ENCODE results near the gene CBFA2T2. TPM values are rescaled to one million over a fixed set of nuclear protein-coding genes. Genes with fewer than 3 reads are reported as not detected.
"Not testable (repeated sequence)": the region's sequence is repeated elsewhere in the genome, so short reads cannot be mapped to it uniquely, and the experiment has no call there.

CBFA2T2 gene
- total RNA-seq, 1 donor from 2014 or later = 14.1 TPM

DNA sequence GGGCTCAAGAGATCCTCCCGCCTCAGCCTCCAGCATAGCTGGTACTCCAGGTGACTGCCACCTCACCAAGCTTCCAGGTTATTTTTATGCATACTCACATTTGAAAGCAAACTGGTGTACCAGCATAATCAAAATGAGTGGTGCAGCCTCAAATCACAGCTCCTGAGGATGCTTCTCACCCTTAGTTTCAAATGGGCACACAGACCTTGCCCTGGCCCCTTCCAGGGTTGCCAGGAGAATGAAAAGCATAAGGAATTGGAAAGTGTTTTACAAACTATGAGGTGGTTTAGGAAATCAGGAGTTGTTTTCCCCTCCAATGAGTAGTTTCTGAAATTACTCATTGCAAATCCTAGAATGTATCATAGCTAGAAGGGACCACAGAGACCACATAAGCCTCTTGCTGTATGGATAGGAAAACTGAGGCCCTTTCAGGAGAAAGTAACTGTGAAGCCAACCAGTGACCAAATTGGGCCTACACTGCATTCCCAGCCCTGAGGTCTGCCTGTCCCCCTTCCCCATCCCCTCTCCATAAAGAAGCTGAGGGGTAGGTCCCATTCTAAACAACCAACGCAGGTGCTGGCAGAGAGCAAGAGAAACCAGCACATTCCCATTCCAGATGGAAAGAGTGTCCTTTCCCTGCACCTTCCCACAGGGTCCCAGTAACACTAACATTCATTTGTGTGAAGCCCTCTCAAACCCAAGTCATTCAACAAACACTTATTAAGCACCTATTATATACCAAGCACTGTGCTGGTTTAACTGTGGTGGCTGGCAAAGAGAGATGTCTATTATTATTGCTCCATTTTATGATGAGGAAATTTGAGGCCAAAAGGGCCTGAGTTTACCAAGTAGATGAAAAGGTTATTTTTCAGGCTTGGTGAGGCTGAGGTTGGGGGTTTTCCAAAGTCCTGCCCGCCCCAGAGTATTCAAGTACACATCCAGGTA, 198.4 kb downstream of the CBFA2T2 start:
- intact Hi-C loops (cut with micrococcal nuclease) = loop anchor here (2.0 to 5.0 kb wide), 4 partner anchors 43 to 424 kb away; partner anchors contain the start of genes CHMP4B, EIF2S2, RALY and ZNF341

DNA sequence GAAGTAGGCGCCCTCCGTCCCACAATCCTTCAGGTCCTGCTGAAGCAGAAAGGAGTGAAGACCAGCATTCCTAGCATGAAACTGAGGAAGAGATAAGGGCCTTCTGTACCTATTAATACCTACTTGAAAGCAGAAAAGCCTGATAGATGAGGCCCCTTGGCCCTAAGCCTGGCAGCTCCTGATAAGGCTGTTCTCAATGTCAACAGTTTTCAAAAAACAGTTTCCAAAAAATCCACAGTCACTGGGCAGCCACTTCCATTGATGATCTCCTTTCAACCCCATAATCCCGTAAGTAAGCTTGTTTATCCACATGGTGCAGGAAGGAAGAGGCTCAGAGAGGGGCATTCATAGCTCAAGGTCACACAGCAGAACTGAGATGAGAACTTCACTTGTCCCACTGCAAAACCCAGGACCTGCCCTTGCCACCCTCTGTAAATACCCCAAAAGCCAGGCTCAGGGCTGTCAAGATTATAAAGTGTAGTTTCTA, 199.1 kb downstream of the CBFA2T2 start:
- intact Hi-C loops (cut with micrococcal nuclease) = loop anchor here (5.0 kb wide), 2 partner anchors 303 to 423 kb away; partner anchors contain the start of genes EIF2S2 and RALY

DNA sequence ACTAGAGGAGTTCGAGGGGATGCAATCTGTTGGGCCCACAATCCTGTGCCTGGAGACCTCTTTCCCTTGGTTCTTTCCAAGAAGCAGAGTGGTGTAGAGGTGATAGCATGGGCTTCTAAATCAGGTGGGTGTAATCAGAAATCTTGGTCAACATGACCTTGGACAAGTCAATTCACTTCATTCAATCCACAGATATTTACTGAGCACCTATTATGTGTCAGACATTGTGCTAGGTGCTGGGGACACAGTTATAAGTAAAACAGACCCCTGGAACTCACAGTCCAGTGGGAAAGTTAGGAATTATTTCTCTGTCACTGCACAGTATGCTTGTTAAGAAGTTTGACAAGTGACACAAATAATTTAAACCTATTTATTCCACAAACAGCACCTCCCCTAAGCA, 199.6 kb downstream of the CBFA2T2 start:
- intact Hi-C loops (cut with micrococcal nuclease) = loop anchor here (5.0 kb wide), 2 partner anchors 303 to 423 kb away; partner anchors contain the start of genes EIF2S2 and RALY

DNA sequence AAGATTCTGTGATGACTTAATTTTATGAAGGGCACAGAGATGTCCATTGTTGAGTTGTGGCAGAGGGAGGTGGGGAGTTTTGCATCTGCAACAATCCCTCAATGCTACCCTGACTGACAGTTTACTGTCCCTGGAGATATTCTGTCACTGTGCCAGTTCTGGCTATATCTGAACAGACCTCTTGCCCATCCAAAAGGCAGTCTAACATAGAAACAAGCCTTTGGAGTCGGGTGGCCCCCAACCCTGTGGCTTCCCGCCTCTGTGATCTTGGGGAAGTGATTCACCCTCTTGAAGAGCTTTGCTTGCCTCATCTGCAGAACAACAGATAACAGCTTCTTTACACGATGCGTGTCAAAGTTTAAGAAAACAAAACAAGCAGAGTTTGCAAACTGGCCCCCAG, 200.1 kb downstream of the CBFA2T2 start:
- intact Hi-C loops (cut with micrococcal nuclease) = loop anchor here (5.0 kb wide), 2 partner anchors 302 to 422 kb away; partner anchors contain the start of genes EIF2S2 and RALY

DNA sequence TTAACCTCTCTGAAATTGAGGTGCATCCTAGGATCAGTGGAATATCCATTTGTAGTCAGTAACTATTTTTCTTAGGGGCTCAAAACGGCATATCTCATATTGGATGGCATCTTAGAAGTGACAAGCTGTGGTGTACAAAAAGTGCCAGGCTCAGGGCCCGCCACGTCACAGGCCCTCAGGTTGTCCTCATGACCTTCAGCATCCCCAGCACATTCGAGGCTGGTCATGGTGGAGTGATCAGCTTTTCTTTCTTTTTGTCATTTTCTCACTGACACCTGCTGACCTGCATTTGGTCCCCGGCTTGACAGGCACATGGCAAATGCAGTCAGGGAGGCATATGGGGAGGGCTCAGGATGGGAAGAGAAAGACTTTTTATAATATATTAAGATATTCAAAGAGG, 203.4 kb downstream of the CBFA2T2 start:
- intact Hi-C loops (cut with micrococcal nuclease) = no loop called here

DNA sequence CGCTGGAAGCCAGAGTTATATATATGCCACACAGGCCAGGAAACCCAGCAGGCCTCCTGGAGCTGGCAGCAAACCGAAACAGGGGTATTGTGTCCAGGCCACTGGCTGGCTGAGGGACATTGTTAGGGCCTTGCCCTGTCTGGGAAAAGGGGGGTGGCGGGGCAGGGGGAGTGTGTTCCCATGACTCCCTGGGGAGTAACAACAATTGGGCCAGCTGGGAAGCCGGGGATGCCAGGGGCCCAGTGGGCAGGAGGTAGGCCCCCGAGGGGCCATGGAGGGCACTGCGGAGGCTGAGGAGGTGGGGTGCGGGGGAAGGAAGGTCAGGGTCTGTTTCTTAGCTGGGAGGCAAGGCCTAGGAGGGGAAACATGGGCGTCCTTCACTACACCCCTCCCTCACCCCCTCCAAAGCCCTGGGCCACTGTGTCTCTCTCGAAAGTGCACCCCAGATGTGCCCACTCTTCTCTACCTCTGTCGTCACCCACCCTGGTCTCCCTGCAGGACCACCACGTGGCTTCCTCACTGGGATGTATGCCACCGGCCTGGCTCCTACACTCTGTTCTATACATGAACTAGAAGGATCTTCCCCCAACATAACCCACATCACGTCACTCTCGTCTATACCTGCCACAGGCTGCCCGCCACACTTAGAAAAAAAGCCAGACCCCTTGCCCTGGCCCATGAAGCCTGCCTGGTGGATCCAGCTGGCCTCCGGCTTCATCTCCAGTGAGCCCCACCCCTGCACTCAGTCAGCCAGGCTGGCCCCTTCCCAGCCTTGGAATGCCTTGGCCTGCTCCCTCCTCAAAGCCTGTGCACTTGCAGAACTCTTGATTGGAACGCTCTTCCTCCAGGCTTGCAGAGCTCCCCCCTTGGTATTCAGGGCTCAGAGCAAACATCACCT, 204.1 kb downstream of the CBFA2T2 start:
- intact Hi-C loops (cut with micrococcal nuclease) = no loop called here

DNA sequence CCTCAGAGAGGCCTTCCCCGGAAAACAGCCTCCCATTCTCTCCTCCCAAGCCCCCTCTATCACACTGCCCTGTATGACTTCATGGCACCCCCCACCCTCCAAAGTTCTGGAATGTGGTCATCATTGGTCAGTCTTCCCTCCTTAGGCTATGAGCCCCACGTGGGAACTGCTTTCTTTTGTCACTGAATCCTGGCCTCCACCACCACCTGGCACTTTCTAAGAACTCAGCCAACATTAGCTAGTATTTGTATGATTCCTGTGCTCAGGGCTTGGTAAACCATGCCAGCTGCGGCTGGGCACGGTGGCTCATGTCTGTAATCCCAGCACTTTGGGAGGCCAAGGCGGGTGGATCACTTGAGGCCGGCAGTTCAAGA, 204.7 kb downstream of the CBFA2T2 start:
- intact Hi-C loops (cut with micrococcal nuclease) = no loop called here

DNA sequence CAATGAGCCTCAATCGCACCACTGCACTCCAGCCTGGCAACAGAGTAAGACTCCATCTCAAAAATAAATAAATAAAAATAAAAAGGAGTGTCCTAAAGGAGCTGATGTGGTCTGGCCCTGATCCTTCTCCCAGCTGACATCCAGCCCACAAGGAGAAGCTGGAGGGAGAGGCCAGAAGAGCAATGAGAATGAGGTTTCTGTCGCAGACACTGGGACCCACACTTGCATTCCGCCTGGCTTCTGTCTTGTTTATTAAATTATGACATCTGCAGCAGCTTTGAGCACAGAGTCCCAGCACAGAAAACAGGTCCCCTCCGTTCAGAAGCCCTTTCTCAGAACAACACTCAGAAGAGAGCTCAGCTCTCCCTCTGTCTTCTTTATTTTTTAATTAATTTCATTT, 206.6 kb downstream of the CBFA2T2 start:
- intact Hi-C loops (cut with micrococcal nuclease) = no loop called here

DNA sequence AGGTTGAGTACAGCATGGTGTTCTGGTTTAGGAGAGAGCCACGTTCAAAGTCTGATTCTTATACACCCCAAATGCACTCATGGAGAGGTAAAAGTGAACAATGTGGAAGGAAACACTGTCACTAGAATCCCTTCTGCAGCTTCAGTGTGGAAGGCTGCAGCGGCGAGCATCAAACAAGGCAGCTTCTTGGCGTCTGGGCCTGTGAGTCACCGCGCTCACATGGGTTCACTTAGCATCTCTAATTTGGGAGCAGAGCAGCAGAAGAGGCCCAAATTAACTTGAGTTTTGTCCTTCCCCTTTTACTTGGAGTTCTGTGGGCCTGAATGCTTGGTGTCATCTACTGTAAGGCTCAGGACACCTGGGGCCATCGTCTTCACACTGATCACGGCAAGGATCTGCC, 207.2 kb downstream of the CBFA2T2 start:
- intact Hi-C loops (cut with micrococcal nuclease) = no loop called here

DNA sequence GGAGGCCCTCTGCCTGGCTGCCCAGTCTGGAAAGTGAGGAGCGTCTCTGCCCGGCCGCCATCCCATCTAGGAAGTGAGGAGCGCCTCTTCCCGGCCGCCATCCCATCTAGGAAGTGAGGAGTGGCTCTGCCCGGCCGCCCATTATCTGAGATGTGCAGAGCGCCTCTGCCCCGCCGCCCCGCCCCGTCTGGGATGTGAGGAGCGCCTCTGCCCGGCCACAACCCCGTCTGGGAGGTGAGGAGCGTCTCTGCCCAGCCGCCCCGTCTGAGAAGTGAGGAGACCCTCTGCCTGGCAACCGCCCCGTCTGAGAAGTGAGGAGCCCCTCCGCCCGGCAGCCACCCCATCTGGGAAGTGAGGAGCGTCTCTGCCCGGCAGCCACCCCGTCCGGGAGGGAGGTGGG, 209.1 kb downstream of the CBFA2T2 start:
- intact Hi-C loops (cut with micrococcal nuclease) = not testable (repeated sequence)

Other genes starting within 250 kb of the CBFA2T2 start
- not detected in 2 replicates for gene BPIFB1, start 206.9 kb upstream of the CBFA2T2 start, total RNA-seq
- gene CDK5RAP1, start 88.6 kb upstream of the CBFA2T2 start, total RNA-seq = 38.3 and 38.5 TPM in 2 replicates
- gene SNTA1, start 46.3 kb upstream of the CBFA2T2 start, total RNA-seq = 2.5 and 2.6 TPM in 2 replicates
- 0.25 TPM in 1 of 2 replicates, not detected in the other for gene C20orf144, start 172.2 kb downstream of the CBFA2T2 start, total RNA-seq
- gene ACTL10, start 176.8 kb downstream of the CBFA2T2 start, total RNA-seq = 2.9 and 3.0 TPM in 2 replicates
- 34.1 and 35.1 TPM in 2 replicates for gene NECAB3, start 184.3 kb downstream of the CBFA2T2 start, total RNA-seq
- 71.9 and 73.9 TPM in 2 replicates for gene E2F1, start 196.3 kb downstream of the CBFA2T2 start, total RNA-seq
- gene PXMP4, start 230.2 kb downstream of the CBFA2T2 start, total RNA-seq = 13.0 and 14.7 TPM in 2 replicates
- gene ZNF341, start 241.9 kb downstream of the CBFA2T2 start, total RNA-seq = 6.4 and 6.6 TPM in 2 replicates